C4-2B (cell line): ENCODE results near the gene CLEC7A.

Experiments used
- H3K27ac ChIP-seq: fragments of 450-650 bp; 2 replicates; pipeline ENCODE4 v1.5.1; 2017
- ZFX ChIP-seq: fragments of 450-650 bp; IDR thresholded peaks from 2 replicates; pipeline ENCODE4 v1.6.1; 2017
- TF ChIP-seq, protein P1 (sequence below): fragments of 450-650 bp; conservative IDR thresholded peaks from 2 replicates; pipeline ENCODE4 v1.5.1; 2017; ENCODE audit warnings: mild to moderate bottlenecking

Gene CLEC7A

DNA sequence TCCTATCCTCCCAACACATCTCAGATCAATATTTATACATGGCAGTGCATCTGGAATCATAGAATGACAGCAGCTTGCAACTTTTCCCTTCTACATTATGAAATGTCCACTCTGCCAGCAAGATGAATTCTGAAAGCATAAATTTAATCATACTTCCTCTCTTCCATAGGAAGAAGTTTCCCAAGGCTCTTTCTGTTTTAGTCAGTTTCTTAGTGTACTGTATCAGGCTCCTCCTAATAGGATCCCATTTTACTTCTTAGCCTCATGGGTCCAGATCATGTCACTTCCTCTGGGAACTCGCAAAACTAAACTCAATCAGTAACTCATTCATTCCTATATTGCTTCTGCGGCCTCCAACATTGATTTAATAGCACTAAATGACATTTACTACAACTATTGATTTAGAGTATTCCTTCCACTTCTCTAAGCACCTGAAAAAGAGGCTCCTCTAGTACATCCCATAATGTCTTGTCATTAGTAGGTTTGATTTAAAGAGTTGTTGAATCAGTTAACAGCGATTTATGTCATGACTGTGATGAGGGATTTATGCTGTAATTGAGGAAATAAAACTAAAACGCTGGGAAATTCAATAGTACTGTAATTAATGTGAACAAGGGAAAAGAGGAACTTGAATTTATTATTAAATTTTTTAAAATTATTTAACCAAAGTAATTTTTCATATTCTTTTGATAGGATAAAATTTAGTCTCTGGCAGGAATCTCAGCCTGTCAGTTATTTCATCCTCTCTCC lies 35.2 kb downstream of the CLEC7A start:
- TF ChIP-seq, protein P1, sequence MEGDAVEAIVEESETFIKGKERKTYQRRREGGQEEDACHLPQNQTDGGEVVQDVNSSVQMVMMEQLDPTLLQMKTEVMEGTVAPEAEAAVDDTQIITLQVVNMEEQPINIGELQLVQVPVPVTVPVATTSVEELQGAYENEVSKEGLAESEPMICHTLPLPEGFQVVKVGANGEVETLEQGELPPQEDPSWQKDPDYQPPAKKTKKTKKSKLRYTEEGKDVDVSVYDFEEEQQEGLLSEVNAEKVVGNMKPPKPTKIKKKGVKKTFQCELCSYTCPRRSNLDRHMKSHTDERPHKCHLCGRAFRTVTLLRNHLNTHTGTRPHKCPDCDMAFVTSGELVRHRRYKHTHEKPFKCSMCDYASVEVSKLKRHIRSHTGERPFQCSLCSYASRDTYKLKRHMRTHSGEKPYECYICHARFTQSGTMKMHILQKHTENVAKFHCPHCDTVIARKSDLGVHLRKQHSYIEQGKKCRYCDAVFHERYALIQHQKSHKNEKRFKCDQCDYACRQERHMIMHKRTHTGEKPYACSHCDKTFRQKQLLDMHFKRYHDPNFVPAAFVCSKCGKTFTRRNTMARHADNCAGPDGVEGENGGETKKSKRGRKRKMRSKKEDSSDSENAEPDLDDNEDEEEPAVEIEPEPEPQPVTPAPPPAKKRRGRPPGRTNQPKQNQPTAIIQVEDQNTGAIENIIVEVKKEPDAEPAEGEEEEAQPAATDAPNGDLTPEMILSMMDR = no peak
- TF ChIP-seq ZFX = no peak
- no peak overlapping the region for H3K27ac ChIP-seq

DNA sequence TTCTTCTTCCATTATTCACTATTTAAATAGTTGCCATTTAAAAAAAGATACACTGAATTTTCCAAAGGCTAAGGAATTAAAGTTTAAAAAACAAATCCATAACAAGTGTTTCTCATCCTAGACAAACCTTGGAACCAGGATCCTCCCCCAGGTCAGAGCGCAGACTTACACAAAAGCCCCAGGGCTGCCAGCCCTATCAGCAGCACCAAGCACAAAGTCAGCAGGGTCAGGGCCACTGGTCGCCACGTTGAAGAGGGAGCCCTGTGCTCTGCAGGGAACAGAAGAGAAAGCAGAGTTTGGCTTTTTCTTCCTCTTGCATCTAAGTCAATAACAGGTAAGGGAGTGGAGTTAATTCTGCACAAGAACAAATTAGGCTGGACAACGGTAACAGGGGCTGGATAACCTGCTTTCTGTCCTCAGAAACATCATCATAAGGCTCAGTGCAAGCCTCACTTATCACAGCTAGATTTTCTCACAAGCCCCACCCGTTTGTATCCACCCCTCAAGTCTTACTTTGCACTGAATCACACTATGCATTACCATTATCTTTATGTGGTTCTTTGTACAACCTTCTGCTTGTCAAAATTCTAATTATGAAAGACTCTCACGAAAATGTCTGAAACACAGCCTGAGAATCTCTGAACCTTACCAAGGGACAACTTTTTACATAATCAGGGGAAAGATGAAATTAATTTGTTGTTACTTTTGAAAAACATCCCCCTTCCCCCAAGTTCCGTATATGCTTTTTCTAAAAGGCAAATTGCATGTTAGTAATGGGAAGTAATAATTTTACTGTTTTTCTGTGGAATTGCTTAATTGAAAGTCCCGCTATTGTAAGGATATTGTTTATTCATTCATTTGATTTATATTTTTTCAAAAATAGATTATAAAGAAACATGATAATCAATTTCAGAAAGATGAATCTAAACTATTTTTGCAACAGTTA lies 40.8 kb downstream of the CLEC7A start:
- no peak overlapping the region for H3K27ac ChIP-seq
- no peak for TF ChIP-seq ZFX
- TF ChIP-seq, protein P1 = no peak

DNA sequence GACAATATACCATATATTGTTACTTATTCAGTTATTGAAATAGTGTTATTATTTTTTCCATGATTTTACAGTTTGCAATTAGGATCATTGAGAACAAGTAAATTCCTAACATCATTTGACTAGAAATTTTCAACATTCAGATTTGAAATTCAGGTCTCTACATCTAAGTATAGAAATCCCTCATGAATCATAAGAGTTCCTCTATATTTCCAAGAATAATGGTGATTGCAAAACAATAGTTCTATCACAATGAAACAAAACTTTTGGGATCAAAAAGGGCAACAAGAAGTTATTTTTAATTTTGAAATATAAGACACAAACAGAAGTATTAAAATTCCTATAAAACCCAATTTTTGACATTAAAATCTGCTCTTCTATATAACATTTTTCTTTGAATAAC lies 42.0 kb downstream of the CLEC7A start:
- TF ChIP-seq, protein P1 = no peak
- no peak overlapping the region for H3K27ac ChIP-seq

DNA sequence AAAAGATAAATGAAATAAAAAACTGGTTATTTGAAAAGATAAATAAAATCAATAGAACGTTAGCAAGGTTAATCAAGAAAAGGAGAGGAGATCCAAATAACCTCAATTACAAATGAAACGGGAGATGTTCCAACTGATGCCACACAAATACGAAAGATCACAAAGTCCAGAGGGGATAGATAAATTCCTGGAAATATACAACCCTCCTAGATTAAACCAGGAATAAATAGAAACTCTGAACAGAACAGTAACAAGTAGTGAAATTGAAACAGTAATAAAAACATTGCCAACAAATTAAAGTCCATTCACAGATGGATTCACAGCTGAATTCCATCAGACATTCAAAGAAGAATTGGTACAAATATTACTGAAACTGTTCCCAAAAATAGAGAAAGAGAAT lies 43.6 kb downstream of the CLEC7A start:
- no peak overlapping the region for H3K27ac ChIP-seq
- TF ChIP-seq, protein P1 = no peak
- no peak for TF ChIP-seq ZFX

DNA sequence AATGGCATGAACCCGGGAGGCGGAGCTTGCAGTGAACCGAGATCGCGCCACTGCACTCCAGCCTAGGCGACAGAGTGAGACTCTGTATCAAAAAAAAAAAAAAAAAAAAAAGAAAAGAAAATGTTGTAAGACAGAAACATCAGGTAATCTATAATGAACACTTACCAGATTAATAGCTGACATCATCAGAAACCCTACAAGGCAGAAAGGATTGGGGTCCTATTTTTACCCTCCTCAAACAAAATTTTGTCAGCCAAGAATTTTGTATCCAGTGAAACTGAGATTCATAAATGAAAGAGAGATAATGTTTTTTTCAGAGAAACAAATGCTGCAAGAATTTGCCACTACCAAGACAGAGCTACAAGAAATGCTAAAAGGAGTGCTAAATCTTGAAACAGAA lies 45.3 kb downstream of the CLEC7A start:
- no peak for TF ChIP-seq ZFX
- TF ChIP-seq, protein P1 = no peak
- no peak overlapping the region for H3K27ac ChIP-seq

DNA sequence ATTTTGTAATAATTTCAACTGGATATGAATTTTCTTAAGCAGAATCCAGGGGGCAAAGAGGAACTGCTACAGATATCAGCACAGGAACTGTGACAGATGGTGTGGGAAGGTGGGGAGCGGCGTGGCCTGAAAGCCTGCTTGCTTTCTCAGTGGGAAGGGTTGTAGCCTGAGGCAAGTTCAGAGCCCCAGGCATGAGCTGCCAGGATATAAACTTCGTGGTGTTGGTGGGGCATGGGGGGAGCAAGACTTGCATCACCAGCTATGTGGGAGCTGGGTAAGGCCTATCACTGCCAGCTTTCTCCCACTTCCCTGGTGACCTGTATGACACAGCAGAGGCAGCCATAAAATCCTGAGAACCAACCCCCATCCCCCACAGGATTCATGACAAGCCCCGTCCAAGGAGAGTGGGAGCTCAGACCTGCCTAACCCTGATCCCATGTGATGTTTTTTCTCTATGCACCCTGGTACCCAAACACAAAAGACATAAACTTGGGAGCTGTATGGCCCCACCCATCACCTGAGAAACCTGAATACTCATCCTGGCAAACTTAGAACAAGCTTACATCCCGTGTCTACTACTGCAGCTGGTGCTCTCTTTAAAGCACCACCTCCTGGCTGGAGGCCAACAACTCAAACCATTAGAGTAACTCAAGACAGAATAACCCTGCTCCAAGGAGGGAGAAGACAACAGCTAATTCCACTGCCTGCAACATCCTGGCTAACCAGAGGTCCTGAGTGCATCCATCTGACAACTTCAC lies 47.7 kb downstream of the CLEC7A start:
- TF ChIP-seq, protein P1 = no peak
- no peak for TF ChIP-seq ZFX
- H3K27ac ChIP-seq = no peak overlapping the region

DNA sequence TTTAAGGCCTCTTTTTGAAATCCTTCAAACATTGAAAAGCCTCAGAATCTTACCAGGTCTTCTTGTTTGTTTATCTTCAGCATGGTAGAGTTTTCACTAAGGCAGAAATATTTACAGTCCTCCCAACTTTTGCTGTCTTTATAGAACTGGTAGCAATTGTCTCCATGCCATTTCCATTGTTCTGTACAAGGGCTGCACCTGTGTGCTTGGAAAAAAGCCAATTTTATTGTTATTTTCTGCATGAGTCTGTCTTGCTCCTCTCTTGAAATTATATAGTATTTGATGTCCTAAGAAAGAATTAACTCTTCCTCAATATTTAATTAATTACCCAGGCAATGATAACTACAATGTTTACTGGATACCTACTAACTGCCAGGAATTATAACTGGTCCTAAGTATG lies 54.5 kb downstream of the CLEC7A start:
- H3K27ac ChIP-seq = no peak overlapping the region
- TF ChIP-seq, protein P1 = no peak
- TF ChIP-seq ZFX = no peak
